HPDE6-E6E7 (cell line): ENCODE measurements around the gene ZNF787.
"Not testable (repeated sequence)": the region's sequence is repeated elsewhere in the genome, so short reads cannot be mapped to it uniquely, and the experiment has no call there.

Source experiments
- DNase-seq: peaks from one replicate; pipeline ENCODE4 v3.0.0; 2011; ENCODE audit warnings: missing footprints; ENCODE audit errors: extremely low spot score

The ZNF787 gene

GRCh38 chr19:56121180-56122167 is at the start of gene ZNF787:
TSS of gene ZNF787 (minus strand) at chr19:56121295. CDS start at chr19:56103217, 18,078 bp downstream.
- DNase-seq, result peak; percentile 99

- peak; percentile 87 for DNase-seq
Observed at GRCh38 chr19:56170261-56170660, 49.2 kb upstream of the ZNF787 start.

GRCh38 chr19:56167064-56167578 is 46.0 kb upstream of the ZNF787 start:
- no peak for DNase-seq

GRCh38 chr19:56163097-56163496 is 42.0 kb upstream of the ZNF787 start:
- no peak for DNase-seq

DNA sequence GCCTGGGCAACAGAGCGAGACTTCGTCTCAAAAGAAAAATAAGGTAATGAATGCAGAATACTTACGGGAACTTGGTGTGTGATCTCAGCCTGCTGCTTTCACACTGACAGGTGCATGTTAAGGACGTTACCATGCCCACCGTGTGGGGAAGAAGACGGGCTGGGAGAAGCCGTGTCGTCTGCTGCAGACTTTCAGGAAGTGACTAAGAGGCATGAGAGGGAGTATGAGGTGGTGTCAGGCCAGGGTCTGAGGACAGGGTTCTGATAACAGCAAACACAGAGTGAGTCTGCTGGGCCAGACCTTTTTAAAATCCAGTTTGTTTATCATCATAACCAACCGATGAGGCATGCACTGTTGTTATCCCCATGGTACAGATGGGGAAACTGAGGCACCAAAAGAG is 41.2 kb upstream of the ZNF787 start:
- no peak for DNase-seq

- no peak for DNase-seq
Observed at GRCh38 chr19:56161534-56161933, 40.4 kb upstream of the ZNF787 start.

GRCh38 chr19:56159622-56160271 is 38.7 kb upstream of the ZNF787 start:
- no peak for DNase-seq

DNA sequence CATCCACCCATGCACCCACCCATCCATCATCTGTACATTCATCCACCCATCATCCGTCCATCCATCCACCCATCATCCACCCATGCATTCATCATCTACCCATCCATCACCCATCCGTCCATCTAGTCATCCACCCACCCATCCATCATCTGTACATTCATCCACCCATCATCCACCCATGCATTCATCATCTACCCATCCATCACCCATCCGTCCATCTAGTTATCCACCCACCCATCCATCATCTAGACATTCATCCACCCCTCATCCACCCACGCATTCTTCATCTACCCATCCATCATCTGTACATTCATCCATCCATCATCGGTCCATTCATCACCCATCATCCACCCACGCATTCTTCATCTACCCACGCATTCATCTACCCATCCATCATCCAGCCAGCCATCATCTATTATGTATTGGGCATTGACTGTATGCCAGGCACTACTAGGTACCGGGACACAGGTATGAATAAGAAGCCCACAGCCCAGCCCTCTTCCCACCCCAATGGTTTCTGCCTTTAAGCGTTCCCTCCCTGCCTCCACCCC is 38.0 kb upstream of the ZNF787 start:
- no peak for DNase-seq

DNA sequence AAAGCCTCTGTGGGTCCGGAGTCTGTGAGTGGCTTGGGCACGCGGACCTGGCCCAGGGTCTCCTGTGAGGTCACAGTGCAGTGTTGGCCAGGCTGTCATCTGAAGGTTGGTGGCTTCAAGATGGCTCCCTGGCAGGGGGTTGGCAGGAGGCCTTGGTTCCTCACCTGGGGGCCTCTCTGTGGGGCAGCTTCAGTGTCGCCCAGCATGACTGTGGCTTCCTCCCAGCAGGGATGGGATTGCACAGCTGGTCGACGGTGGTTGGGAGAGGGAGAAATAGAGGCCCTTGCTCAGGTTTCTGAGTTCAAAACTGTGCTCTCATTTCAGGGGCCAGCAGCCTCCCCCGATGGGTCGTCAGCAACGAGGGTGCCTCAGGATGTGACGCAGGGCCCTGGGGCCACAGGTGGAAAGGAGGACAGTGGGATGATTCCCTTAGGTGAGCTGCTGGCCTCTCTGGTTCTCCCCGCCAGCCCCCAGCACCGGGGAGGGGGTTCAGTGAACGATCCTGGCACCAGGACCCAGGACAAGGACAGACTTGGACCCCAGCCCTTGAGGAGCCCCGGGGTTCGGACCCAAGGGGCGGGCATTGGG is 37.2 kb upstream of the ZNF787 start:
- DNase-seq, result no peak

DNA sequence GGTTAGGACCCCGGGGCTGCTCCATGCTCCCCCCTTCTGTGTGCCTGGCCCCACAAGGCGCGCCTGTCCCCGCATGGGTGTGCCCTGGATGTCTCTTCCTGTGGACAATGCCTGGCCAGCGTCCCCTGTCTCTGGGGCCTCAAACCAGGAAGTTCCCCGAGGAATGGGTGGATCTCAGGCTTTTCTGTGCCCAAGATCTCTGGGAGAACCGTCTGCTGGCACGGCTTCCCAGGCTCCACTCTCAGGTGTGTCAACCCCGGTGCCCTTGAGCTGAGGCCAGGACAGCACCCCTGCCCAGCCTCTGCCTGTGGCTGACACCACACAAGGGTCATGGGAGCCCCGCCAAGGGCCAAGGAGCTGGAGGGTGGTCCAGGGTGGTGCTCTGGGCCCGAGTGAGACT is 35.7 kb upstream of the ZNF787 start:
- DNase-seq, result no peak

GRCh38 chr19:56155124-56155687 is 34.1 kb upstream of the ZNF787 start:
- no peak for DNase-seq

GRCh38 chr19:56153507-56153906 is 32.4 kb upstream of the ZNF787 start:
- no peak for DNase-seq

DNA sequence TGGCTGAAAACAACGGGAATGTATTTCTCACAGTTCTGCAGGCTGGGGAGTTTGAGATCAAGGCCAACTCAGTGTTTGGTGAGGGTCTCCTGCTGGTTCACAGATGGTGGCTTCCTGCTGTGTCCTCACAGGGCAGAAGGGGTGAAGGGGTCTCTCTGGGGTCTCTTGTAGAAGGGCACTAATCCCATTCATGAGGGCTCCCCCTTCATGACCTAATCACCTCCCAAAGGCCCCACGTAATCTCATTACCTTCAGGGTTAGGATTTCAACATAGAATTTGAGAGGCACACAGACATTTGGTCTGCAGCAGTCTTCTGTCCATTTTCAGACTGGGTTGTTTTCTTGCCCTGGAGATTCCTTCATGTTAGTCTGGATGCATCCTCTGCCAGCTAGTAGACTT is 31.5 kb upstream of the ZNF787 start:
- DNase-seq, result no peak

GRCh38 chr19:56150358-56150757 is 29.3 kb upstream of the ZNF787 start:
- DNase-seq, result no peak

- no peak for DNase-seq
Observed at GRCh38 chr19:56149656-56150038, 28.6 kb upstream of the ZNF787 start.

- DNase-seq, result not testable (repeated sequence)
Observed at GRCh38 chr19:56148955-56149655, 28.0 kb upstream of the ZNF787 start.

GRCh38 chr19:56148096-56148495 is 27.0 kb upstream of the ZNF787 start:
- no peak for DNase-seq

- DNase-seq, result no peak
Observed at GRCh38 chr19:56147307-56147706, 26.2 kb upstream of the ZNF787 start.

DNA sequence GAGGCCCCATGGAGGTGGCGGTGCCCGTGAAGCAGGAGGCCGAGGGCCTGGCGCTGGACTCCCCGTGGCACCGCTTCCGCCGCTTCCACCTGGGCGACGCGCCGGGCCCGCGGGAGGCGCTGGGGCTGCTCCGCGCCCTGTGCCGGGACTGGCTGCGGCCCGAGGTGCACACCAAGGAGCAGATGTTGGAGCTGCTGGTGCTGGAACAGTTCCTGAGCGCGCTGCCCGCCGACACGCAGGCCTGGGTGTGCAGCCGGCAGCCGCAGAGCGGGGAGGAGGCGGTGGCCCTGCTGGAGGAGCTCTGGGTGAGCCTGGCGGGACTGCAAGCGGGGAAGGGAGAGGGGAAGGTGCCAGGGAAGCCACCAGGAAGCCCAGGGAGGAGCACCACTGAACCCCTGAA is 25.8 kb upstream of the ZNF787 start:
- no peak for DNase-seq

- DNase-seq, result no peak
Observed at GRCh38 chr19:56145698-56146097, 24.6 kb upstream of the ZNF787 start.

GRCh38 chr19:56144831-56145230 is 23.7 kb upstream of the ZNF787 start:
- no peak for DNase-seq
